ENCODE data around the gene ATXN7L2.

Gene ATXN7L2

DNA sequence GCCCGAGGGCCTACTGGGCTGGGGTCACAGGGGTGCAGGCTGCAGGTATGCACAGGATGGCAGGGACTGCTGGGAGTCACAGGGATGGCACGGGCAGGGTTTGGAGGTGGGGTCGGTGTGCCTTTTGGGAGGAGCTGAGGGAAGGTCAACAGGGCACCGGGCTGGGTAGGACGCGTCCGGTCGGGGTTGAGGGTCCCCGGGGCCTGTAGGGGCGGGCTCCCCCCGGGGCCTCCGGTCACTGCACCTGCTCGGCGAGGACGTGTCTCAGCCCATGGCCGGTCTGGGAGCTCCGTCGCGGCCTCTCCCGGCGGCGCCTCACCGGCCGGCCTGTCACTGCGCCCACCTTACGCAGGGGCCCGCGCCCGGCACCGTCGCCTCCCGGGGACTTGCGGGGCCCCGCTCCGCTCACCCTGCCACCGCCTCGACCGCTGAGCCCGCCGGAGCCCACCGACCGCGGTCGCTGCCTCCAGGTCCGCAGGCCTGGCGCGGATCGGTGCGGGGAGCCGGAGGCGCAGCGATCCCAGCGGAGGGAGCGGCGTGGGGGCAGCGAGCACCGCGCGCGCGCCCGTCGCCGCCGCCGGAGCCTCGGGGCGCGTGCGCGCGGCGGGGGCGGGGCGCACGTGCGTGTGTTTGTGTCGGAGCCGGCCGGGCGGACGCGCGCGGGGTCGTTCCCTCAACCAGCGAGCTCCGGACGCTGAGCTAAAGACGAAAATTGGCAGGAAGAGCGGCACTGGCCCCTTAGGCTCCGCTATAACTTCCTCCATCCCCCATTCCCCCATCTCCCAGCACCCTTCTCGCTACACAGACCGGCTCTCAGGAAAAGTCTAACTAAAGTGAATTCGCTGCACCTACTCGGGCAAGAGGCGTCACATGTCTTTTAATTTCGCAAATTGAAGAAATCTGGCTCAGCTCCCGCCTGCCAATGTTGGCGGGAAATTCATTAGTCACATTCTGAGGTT is 25.8 kb downstream of the ATXN7L2 start, which contains the start of gene AMIGO1:
Gene AMIGO1 (minus strand): TSS at position 552 of the 959 bp plus-strand sequence. CDS start 815 bp downstream, outside the sequence.
- TF ChIP-seq, protein P1, sequence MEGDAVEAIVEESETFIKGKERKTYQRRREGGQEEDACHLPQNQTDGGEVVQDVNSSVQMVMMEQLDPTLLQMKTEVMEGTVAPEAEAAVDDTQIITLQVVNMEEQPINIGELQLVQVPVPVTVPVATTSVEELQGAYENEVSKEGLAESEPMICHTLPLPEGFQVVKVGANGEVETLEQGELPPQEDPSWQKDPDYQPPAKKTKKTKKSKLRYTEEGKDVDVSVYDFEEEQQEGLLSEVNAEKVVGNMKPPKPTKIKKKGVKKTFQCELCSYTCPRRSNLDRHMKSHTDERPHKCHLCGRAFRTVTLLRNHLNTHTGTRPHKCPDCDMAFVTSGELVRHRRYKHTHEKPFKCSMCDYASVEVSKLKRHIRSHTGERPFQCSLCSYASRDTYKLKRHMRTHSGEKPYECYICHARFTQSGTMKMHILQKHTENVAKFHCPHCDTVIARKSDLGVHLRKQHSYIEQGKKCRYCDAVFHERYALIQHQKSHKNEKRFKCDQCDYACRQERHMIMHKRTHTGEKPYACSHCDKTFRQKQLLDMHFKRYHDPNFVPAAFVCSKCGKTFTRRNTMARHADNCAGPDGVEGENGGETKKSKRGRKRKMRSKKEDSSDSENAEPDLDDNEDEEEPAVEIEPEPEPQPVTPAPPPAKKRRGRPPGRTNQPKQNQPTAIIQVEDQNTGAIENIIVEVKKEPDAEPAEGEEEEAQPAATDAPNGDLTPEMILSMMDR (IDR thresholded peaks at IDR 0.05; ENCODE audit: low read depth, low read length): no peak
- H3K4me3 ChIP-seq (replicated peaks in 1 of 2; ENCODE audit: low read depth in 2 of 2, low read length in 2 of 2): peak within 1 kb of the TSS; percentile 65 to 68
- peak; percentile 19 to 46 for DNase-seq (ENCODE audit: low read depth in 2 of 2)

DNA sequence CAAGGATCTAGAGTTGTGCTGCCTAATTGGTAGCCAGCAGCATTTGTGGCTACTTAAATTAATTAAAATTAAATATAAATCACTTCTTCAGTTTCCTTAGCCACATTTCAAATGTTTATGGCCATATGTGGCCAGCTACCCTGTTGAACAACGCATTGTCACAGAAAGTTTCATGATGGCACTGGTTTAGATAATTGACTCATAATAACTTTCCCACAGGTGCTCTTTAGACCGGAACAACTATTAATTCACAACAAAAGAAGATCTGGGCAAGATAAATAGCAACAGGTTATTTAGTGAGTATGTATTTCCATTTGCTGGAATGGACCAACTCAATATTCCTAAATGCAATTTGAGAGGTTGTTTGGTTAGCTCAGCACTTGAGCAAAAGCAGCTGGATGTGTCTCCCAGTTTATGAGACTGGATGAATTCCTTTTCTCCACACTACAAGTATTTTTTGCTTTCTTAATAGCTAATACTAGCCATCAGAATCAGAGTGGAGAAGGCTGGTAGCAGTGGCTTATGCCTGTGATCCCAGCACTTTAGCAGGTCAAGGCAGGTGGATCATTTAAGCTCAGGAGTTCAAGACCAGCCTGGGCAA is 29.5 kb downstream of the ATXN7L2 start:
- H3K4me3 ChIP-seq (replicated peaks in 1 of 2; ENCODE audit: low read depth in 2 of 2, low read length in 2 of 2): no peak overlapping the region
- TF ChIP-seq, protein P1 (IDR thresholded peaks at IDR 0.05; ENCODE audit: low read depth, low read length): no peak
- no peak for DNase-seq (ENCODE audit: low read depth in 2 of 2)

DNA sequence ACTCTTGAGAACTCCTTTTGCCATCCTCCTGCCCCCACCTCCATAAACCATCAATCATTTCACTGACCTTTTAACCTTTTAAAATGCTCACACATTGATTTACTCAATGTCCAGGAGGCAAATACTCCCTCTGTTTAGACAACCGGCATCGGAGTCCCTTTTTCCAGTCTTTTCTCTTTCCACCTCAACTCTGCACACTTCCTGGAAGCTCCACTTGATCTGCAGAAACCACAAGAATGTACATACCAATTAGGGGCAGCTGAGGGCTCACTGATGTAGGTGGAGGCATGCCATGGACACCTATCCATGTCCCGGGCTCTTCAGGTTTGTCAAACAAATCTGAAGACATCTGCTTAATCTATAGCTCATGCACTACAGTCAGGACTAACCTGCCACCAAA is 31.1 kb downstream of the ATXN7L2 start:
- TF ChIP-seq, protein P1 (IDR thresholded peaks at IDR 0.05; ENCODE audit: low read depth, low read length): no peak
- DNase-seq (ENCODE audit: low read depth in 2 of 2): no peak
- H3K4me3 ChIP-seq (replicated peaks in 1 of 2; ENCODE audit: low read depth in 2 of 2, low read length in 2 of 2): no peak overlapping the region

DNA sequence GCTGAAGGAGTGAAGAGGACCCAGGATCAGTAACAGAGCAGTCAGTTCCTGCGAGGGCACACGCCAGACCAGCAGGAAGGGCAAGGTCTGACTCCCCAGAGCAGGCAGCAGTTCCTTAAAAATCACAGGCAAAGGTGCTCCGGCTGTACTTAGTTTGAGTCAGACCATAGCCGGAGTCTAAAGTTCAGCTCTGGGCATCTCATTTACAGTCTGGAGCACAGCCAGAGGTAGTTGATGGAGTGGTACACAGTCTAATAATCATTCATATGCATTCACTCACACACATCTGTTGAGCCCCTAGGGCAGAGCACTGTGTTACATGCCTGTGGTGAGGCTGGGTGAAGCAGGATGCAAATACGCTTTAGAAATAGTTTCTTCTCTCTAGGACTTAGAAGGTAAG is 33.2 kb downstream of the ATXN7L2 start:
- no peak for DNase-seq (ENCODE audit: low read depth in 2 of 2)
- TF ChIP-seq, protein P1 (IDR thresholded peaks at IDR 0.05; ENCODE audit: low read depth, low read length): no peak

DNA sequence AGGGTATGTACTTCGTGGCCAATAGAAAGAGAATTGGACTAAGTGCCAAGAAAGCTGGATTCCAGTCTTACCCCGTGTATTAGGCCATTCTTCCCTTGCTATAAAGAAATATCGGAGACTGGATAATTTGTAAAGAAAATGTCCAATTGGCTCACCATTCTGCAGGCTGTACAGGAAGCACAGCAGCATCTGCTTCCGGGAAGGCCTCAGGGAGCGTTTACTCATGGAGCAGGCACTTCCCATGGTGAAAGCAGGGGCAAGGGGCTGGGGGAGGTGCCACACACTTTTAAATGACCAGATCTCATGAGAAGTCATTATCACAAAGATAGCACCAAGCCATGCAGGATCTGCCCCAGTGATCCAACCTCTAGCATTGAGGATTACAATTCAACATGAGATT is 33.6 kb downstream of the ATXN7L2 start:
- TF ChIP-seq, protein P1 (IDR thresholded peaks at IDR 0.05; ENCODE audit: low read depth, low read length): no peak
- no peak overlapping the region for H3K4me3 ChIP-seq (replicated peaks in 1 of 2; ENCODE audit: low read depth in 2 of 2, low read length in 2 of 2)
- DNase-seq (ENCODE audit: low read depth in 2 of 2): no peak

More for the DNA sequence above, 33.2 kb downstream of the ATXN7L2 start:
- H3K4me3 ChIP-seq (replicated peaks in 1 of 2; ENCODE audit: low read depth in 2 of 2, low read length in 2 of 2): no peak overlapping the region

DNA sequence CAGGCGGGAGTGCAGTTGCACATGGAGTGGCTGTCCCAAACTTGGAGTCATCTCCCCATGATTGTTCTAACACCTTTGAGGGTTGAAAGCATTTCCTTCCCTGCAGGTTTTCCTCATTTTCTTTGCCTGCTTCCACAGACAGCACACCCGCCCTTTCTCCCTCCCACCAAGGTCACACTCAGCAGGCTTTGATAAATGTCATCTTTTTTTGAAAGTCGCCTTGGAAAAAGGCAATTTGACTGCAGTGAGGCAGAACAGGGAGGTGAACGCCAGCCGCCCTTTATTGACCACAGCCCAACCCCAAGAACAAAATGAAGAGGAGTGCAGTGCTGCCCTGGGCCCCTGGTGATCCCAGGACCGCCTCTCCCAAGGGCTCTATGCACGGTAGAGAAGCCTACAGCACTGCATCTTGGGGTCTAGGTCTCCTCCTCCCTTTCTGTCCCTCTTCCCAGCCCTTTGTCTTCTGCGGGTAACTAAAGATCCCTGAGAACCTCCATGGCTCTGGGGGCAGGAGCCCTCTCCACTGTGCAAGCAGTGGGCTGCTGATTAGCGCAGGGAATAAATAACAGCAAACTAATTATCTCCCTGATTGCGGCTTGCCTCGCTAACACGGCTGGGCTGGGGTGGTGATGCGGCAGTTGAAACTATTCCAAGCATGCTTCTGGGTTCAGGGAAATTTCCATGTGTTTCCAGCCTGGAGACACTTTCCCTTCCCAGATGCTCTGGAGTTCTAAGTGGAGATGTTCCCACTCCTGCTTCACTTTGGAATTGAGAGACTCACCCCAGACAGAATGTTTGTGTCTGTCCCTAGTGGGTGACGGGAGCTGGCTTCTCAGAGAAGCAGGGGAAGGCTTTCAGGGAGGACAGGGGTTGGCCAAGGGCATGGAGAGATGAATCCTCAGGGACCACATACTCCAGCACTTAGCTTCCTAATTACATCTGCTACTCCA is 37.6 kb downstream of the ATXN7L2 start:
- TF ChIP-seq, protein P1 (IDR thresholded peaks at IDR 0.05; ENCODE audit: low read depth, low read length): no peak
- no peak overlapping the region for H3K4me3 ChIP-seq (replicated peaks in 1 of 2; ENCODE audit: low read depth in 2 of 2, low read length in 2 of 2)
- DNase-seq (ENCODE audit: low read depth in 2 of 2): no peak
